Measurements from ENCODE around the gene CENPM.

- TF ChIP-seq CTCF (IDR thresholded peaks at IDR 0.05; ENCODE audit: low read length): no peak
- no peak for TF ChIP-seq EZH2 (IDR thresholded peaks at IDR 0.05; ENCODE audit: borderline replicate concordance, low read length)
Measured at GRCh38 chr22:41992496-41992895, 45.5 kb upstream of the CENPM start.
